A673 (cell line): ENCODE data around the gene ATRAID.

Experiments
- EZH2 ChIP-seq: fragments of 200-600 bp; sonication (generic); IDR thresholded peaks from 2 replicates; pipeline ENCODE4 v1.6.1; 2017; ENCODE audit warnings: borderline replicate concordance, low read depth, mild to moderate bottlenecking, mixed read lengths, antibody characterized with exemption, low read length; ENCODE audit not compliant: poor library complexity, severe bottlenecking
- TF ChIP-seq, protein P1 (sequence below): fragments of 300-800, 200-600 bp; sonication (generic); conservative IDR thresholded peaks from 2 replicates; pipeline ENCODE4 v1.5.1; 2017; ENCODE audit warnings: low read depth, mild to moderate bottlenecking, antibody characterized with exemption, low read length, moderate library complexity, mixed read lengths

GRCh38 chr2:27205206-27205605 is 6.6 kb upstream of the ATRAID start:
- TF ChIP-seq, protein P1, sequence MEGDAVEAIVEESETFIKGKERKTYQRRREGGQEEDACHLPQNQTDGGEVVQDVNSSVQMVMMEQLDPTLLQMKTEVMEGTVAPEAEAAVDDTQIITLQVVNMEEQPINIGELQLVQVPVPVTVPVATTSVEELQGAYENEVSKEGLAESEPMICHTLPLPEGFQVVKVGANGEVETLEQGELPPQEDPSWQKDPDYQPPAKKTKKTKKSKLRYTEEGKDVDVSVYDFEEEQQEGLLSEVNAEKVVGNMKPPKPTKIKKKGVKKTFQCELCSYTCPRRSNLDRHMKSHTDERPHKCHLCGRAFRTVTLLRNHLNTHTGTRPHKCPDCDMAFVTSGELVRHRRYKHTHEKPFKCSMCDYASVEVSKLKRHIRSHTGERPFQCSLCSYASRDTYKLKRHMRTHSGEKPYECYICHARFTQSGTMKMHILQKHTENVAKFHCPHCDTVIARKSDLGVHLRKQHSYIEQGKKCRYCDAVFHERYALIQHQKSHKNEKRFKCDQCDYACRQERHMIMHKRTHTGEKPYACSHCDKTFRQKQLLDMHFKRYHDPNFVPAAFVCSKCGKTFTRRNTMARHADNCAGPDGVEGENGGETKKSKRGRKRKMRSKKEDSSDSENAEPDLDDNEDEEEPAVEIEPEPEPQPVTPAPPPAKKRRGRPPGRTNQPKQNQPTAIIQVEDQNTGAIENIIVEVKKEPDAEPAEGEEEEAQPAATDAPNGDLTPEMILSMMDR, result no peak
- TF ChIP-seq EZH2, result no peak
